CD4-positive, alpha-beta T cell (primary cell): Measurements from ENCODE around the gene SLC19A1. TPM values are rescaled to one million over a fixed set of nuclear protein-coding genes. Genes with fewer than 3 reads are reported as not detected.

Experiments
- ATAC-seq: fragments of 200-7000 bp; cut with Tn5 transposase; one replicate; pipeline ENCODE4 v1.10.0; 2022; ENCODE audit warnings: mild to moderate bottlenecking; ENCODE audit not compliant: poor library complexity
- CTCF ChIA-PET: fragments of 350-600 bp; sonication (Branson Sonifier 250); formaldehyde crosslinking; loops from one replicate; lab custom pipeline; 2021; ENCODE audit warnings: antibody characterized with exemption, inconsistent platforms; lab: Charles Lee
- POLR2A ChIA-PET: fragments of 350-600 bp; sonication (Branson Sonifier 250); formaldehyde crosslinking; loops from one replicate; lab custom pipeline; 2021; ENCODE audit warnings: antibody characterized with exemption, inconsistent platforms; lab: Charles Lee
- DNase-seq, 14 experiments: peaks; one replicate each; pipeline ENCODE4 v3.0.0-alpha.2; 2013 to 2020; ENCODE audit warnings: mixed read lengths in 2 of 14
- H3K27ac ChIP-seq, 2 donors: one replicate each; pipeline versions ENCODE4 v1.5.1 to v1.7.0; 2013; ENCODE audit warnings: low read length in 2 of 2, low read depth in 1 of 2, mild to moderate bottlenecking in 1 of 2
- H3K27me3 ChIP-seq, 2 experiments: 1 replicate in 1 of 2; 2 replicates in 1 of 2; pipeline versions ENCODE4 v1.6.1 to v1.7.0; 2013; ENCODE audit warnings: low read length in 2 of 2, control low read depth in 1 of 2, mild to moderate bottlenecking in 1 of 2, moderate library complexity in 1 of 2; ENCODE audit not compliant: insufficient read depth in 2 of 2, control insufficient read depth in 1 of 2
- H3K36me3 ChIP-seq: one replicate; pipeline ENCODE4 v1.6.1; 2013; ENCODE audit warnings: low read length, control low read depth; ENCODE audit not compliant: insufficient read depth
- H3K4me1 ChIP-seq: one replicate; pipeline ENCODE4 v1.6.1; 2013; ENCODE audit warnings: low read length, control low read depth; ENCODE audit not compliant: insufficient read depth
- H3K4me3 ChIP-seq: one replicate; pipeline ENCODE4 v1.5.1; 2013; ENCODE audit warnings: mild to moderate bottlenecking, low read length, moderate library complexity
- H3K9me3 ChIP-seq, 2 experiments: 1 replicate in 1 of 2; 2 replicates in 1 of 2; pipeline versions ENCODE4 v1.6.1 to v1.7.0; 2013; ENCODE audit warnings: low read length in 2 of 2, mild to moderate bottlenecking in 2 of 2, control low read depth in 1 of 2, moderate library complexity in 1 of 2; ENCODE audit not compliant: control insufficient read depth in 1 of 2, insufficient read depth in 1 of 2
- H3K27ac Mint-ChIP-seq: one replicate; pipeline ENCODE4 v1.8.0; 2020; ENCODE audit warnings: mixed read lengths
- H3K27me3 Mint-ChIP-seq: one replicate; pipeline ENCODE4 v1.8.0; 2021; ENCODE audit warnings: mixed read lengths
- H3K36me3 Mint-ChIP-seq: one replicate; pipeline ENCODE4 v1.8.0; 2021; ENCODE audit warnings: low read depth, mixed read lengths
- H3K4me1 Mint-ChIP-seq: one replicate; pipeline ENCODE4 v1.8.0; 2021; ENCODE audit warnings: low read depth, mixed read lengths
- H3K4me3 Mint-ChIP-seq: one replicate; pipeline ENCODE4 v1.8.0; 2020; ENCODE audit warnings: mild to moderate bottlenecking, mixed read lengths
- H3K9me3 Mint-ChIP-seq: one replicate; pipeline ENCODE4 v1.8.0; 2020; ENCODE audit warnings: mixed read lengths
- intact Hi-C, 2 experiments: fragments of 100-400 bp; cut with DNase I in 1 of 2; cut with micrococcal nuclease in 1 of 2; formaldehyde crosslinking; loops; one replicate each; pipeline versions ENCODE4 v1.15.1 to v1.9.0; 2023 to 2025; cut with DNase I, micrococcal nuclease
- total RNA-seq, 174 experiments: library from RNA in 2 of 174; stranded (reverse) in 2 of 174; gene quantifications; one replicate each; pipeline ENCODE4 v1.2.3 and lab custom pipeline; 2021 to 2026
- TF ChIP-seq, protein P1 (sequence below): fragments of 200-600 bp; IDR thresholded peaks from one replicate; pipeline ENCODE4 v1.8.0; 2022; ENCODE audit warnings: antibody characterized with exemption, mild to moderate bottlenecking

SLC19A1 gene
- total RNA-seq, 2 experiments from 2014 or later: 11.5 to 12.0 TPM

DNA sequence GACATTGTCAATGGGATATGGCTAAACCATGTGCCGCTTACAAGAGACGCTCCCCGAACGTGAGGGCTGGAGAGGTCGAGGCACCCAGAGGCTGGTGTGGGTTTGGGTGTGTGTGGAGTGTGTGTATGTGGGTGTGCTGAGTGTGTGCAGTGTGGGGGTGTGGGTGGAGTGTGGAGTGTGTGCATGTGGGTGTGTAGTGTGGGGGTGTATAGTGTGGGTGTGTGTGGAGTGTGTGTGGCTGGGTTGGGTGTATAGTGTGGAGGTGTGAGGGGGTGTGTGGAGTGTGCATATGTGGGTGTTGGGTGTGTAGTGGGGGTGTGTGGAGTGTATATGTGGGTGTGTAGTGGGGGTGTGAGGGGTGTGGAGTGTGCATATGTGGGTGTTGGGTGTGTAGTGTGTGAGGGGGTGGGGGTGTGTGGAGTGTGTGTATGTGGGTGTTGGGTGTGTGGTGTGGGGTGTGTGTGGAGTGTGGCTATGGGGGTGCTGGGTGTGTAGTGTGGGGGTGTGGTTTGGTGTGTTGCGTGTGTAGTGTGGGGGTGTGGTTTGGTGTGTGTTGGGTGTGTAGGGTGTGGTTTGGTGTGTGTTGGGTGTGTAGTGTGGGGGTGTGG, 42.2 kb downstream of the SLC19A1 start:
- TF ChIP-seq, protein P1, sequence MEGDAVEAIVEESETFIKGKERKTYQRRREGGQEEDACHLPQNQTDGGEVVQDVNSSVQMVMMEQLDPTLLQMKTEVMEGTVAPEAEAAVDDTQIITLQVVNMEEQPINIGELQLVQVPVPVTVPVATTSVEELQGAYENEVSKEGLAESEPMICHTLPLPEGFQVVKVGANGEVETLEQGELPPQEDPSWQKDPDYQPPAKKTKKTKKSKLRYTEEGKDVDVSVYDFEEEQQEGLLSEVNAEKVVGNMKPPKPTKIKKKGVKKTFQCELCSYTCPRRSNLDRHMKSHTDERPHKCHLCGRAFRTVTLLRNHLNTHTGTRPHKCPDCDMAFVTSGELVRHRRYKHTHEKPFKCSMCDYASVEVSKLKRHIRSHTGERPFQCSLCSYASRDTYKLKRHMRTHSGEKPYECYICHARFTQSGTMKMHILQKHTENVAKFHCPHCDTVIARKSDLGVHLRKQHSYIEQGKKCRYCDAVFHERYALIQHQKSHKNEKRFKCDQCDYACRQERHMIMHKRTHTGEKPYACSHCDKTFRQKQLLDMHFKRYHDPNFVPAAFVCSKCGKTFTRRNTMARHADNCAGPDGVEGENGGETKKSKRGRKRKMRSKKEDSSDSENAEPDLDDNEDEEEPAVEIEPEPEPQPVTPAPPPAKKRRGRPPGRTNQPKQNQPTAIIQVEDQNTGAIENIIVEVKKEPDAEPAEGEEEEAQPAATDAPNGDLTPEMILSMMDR: no peak
- Mint-ChIP-seq H3K27ac (peak overlapping the region; percentile 13), H3K4me3 (no peak overlapping the region), H3K4me1 (no peaks in the 10 kb centered on the region), H3K27me3 (no peaks in the 10 kb centered on the region), H3K36me3 (no peaks in the 10 kb centered on the region), H3K9me3 (no peaks in the 10 kb centered on the region)
- POLR2A ChIA-PET: no interaction called here
- Histone ChIP-seq H3K36me3 (peaks cover 3% of the 10 kb centered on the region), H3K27ac (no peak overlapping the region), H3K9me3 (peaks cover 0 to 4% of the 10 kb centered on the region in 2 experiments), H3K4me3 (no peak overlapping the region), H3K4me1 (peaks cover 3% of the 10 kb centered on the region), H3K27me3 (no peaks in the 10 kb centered on the region)
- ATAC-seq (no peak), DNase-seq (peak in 1 of 14 experiments; percentile 2)
- intact Hi-C loops: no loop called here
- CTCF ChIA-PET: no interaction called here

DNA sequence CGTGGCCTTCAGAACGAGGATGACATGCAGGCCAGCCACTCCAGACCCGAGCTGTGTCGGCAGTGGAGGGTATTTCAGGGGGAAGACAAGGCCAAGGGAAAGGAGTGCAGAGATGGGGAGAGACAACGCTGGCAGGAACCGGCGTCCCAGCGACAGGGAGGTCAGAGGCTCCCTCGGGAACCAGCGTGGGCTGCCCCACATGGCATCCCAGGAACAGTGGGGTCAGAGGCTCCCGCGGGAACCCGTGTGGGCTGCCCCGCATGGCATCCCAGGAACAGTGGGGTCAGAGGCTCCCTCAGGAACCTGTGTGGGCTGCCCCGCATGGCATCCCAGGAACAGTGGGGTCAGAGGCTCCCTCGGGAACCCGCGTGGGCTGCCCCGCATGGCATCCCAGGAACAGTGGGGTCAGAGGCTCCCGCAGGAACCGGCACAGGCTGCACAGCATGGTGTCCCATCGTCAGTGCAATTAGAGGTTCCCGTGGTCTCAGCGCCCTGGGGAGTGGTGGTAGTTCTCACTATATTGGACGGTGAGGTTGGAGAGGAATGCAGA, 43.0 kb downstream of the SLC19A1 start:
- DNase-seq: peak in 1 of 14 experiments; percentile 2
- TF ChIP-seq, protein P1: no peak
- Histone ChIP-seq H3K27me3 (no peaks in the 10 kb centered on the region), H3K36me3 (peaks cover 3% of the 10 kb centered on the region), H3K4me1 (peaks cover 3% of the 10 kb centered on the region), H3K9me3 (peaks cover 0 to 4% of the 10 kb centered on the region in 2 experiments), H3K27ac (no peak overlapping the region), H3K4me3 (no peak overlapping the region)
- Mint-ChIP-seq H3K9me3 (no peaks in the 10 kb centered on the region), H3K27ac (peak overlapping the region; percentile 13), H3K27me3 (no peaks in the 10 kb centered on the region), H3K36me3 (no peaks in the 10 kb centered on the region), H3K4me3 (no peak overlapping the region), H3K4me1 (no peaks in the 10 kb centered on the region)
- ChIA-PET CTCF (no interaction called here), POLR2A (no interaction called here)
- ATAC-seq: no peak
- intact Hi-C loops: no loop called here

DNA sequence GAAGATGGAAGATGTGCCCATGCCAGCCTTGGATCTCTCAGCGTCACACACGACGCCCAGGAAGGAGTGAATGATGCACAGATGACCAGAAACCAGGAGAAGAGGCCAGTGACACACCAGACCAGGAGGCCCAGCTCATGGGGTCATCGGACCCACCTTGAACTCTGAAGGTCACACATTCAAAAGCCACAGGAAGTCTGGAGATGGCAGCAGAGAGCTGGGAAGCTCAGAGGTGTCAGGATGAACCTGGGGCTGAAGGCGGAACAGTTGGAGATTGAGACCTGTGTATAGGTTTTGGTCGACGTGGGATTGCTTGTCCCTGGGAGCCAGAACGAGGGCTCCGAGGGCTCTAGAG, 43.6 kb downstream of the SLC19A1 start:
- Mint-ChIP-seq H3K4me1 (no peaks in the 10 kb centered on the region), H3K27ac (no peak overlapping the region), H3K9me3 (no peaks in the 10 kb centered on the region), H3K36me3 (no peaks in the 10 kb centered on the region), H3K4me3 (no peak overlapping the region), H3K27me3 (no peaks in the 10 kb centered on the region)
- DNase-seq: no peak
- ATAC-seq: no peak
- TF ChIP-seq, protein P1: no peak
- intact Hi-C loops: no loop called here
- Histone ChIP-seq H3K27ac (no peak overlapping the region), H3K4me1 (peaks cover 3% of the 10 kb centered on the region), H3K27me3 (no peaks in the 10 kb centered on the region), H3K9me3 (peaks cover 0 to 4% of the 10 kb centered on the region in 2 experiments), H3K36me3 (peaks cover 3% of the 10 kb centered on the region), H3K4me3 (no peak overlapping the region)
- ChIA-PET CTCF (no interaction called here), POLR2A (no interaction called here)
